ENCODE measurements around the gene PTPRD.

Gene PTPRD

DNA sequence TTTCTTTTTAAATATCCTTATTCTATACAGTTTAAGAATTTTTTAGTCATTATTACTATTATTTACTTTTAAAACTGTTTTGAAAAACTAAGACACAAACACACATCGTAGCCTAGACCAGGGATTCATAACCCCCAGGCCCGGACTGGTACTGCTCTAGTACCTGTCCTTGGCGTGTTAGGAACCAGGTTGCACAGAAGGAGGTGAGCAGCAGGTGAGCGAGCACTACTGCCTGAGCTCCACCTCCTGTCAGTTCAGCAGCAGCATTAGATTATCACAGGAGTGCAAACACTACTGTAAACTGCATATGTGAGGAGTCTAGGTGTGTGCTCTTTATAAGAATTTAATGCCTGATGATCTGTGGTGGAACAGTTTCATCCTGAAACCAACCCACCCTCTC lies 357.0 kb downstream of the PTPRD start:
- H3K4me3 ChIP-seq (ENCODE audit: low read depth, low read length): no peak overlapping the region
- CTCF ChIA-PET: no interaction called here
- POLR2A ChIA-PET: no interaction called here
- TF ChIP-seq CTCF (IDR thresholded peaks at IDR 0.05; ENCODE audit: insufficient read depth, low read length, missing control alignments): no peak
- no peak for DNase-seq (ENCODE audit: low read depth, low spot score)

DNA sequence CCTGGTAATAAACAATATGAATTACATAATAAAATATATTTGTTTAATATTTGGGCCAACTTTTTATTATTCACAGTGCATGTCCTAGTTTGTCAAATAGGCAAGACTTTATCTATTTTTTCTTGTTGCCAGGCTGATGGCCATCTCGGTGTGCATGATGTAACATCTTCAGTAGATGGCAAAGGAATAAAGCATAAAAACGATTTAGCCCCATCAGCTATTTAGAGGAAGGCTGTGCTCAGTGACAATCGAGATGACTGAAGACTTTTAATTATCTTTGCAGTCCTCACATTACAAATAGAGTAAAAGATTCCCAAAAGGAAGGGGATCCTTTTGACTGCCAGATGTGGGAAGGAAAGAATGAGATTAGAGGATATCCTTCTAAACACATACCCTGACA lies 358.5 kb downstream of the PTPRD start:
- H3K4me3 ChIP-seq (ENCODE audit: low read depth, low read length): no peak overlapping the region
- POLR2A ChIA-PET: no interaction called here
- CTCF ChIA-PET: no interaction called here
- no peak for TF ChIP-seq CTCF (IDR thresholded peaks at IDR 0.05; ENCODE audit: insufficient read depth, low read length, missing control alignments)
- no peak for DNase-seq (ENCODE audit: low read depth, low spot score)

- CTCF ChIA-PET: no interaction called here
- DNase-seq (ENCODE audit: low read depth, low spot score): no peak
- no peak overlapping the region for H3K4me3 ChIP-seq (ENCODE audit: low read depth, low read length)
- POLR2A ChIA-PET: no interaction called here
- TF ChIP-seq CTCF (IDR thresholded peaks at IDR 0.05; ENCODE audit: insufficient read depth, low read length, missing control alignments): no peak
Observed at GRCh38 chr9:10253341-10253740, 359.5 kb downstream of the PTPRD start.

- no peak for TF ChIP-seq CTCF (IDR thresholded peaks at IDR 0.05; ENCODE audit: insufficient read depth, low read length, missing control alignments)
- no peak for DNase-seq (ENCODE audit: low read depth, low spot score)
- H3K4me3 ChIP-seq (ENCODE audit: low read depth, low read length): no peak overlapping the region
- POLR2A ChIA-PET: no interaction called here
- CTCF ChIA-PET: no interaction called here
Observed at GRCh38 chr9:10252174-10252573, 360.6 kb downstream of the PTPRD start.

GRCh38 chr9:10251490-10251889 lies 361.3 kb downstream of the PTPRD start:
- no peak overlapping the region for H3K4me3 ChIP-seq (ENCODE audit: low read depth, low read length)
- CTCF ChIA-PET: no interaction called here
- TF ChIP-seq CTCF (IDR thresholded peaks at IDR 0.05; ENCODE audit: insufficient read depth, low read length, missing control alignments): no peak
- no peak for DNase-seq (ENCODE audit: low read depth, low spot score)
- POLR2A ChIA-PET: no interaction called here

DNA sequence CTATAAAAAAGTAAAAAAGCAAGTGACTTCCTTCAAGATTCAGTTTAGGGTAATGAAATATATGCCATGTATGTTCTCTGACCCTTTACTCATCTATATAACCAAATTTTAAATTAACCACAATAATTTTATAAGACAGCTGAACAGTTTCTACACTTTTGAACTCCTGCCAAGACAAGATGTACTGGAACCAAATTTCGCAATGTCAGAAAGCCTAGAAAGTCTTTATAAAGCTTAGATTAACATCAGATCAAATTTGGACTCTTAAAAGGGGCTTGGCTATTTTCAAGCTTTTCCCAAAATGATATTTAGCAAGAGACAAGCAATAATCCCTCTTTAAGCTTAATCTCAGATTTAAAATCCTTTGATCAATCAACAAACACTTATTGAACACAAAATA lies 362.6 kb downstream of the PTPRD start:
- CTCF ChIA-PET: no interaction called here
- no peak overlapping the region for H3K4me3 ChIP-seq (ENCODE audit: low read depth, low read length)
- DNase-seq (ENCODE audit: low read depth, low spot score): no peak
- POLR2A ChIA-PET: no interaction called here
- TF ChIP-seq CTCF (IDR thresholded peaks at IDR 0.05; ENCODE audit: insufficient read depth, low read length, missing control alignments): no peak

Measured in AG04449 (cell line).